HG03439 (cell line): ENCODE measurements around the gene PERCC1.
"Not testable (repeated sequence)": the region's sequence is repeated elsewhere in the genome, so short reads cannot be mapped to it uniquely, and the experiment has no call there.

Experiments
- ATAC-seq: cut with Tn5 transposase; IDR thresholded peaks from one replicate; pipeline ENCODE4 v1.9.1; 2021; ENCODE audit warnings: mild to moderate bottlenecking, moderate library complexity; ENCODE audit not compliant: unreplicated experiment

Gene PERCC1

GRCh38 chr16:1433263-1433560 is 2.3 kb downstream of the PERCC1 start:
- ATAC-seq: no peak

DNA sequence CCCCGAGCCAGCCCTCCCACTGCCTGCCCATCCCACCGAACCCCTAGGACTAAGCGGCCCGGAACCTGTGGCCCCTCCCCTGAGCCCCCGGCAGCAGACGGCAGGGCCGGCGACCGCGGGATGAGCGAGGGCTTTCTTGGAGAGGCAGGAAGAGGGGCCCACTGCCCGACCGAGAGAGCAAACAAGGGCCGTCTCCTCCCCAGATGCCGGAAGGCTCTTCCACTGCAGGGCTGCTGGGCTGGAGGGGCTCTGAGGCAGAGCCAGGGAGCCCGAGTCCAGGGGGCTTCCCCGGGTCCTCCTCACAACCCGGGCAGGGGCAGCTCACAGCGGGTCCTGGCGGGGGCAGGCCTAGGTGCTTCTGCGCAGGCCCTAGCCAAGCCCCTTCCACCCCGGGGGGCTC is 2.9 kb downstream of the PERCC1 start:
- ATAC-seq: no peak

DNA sequence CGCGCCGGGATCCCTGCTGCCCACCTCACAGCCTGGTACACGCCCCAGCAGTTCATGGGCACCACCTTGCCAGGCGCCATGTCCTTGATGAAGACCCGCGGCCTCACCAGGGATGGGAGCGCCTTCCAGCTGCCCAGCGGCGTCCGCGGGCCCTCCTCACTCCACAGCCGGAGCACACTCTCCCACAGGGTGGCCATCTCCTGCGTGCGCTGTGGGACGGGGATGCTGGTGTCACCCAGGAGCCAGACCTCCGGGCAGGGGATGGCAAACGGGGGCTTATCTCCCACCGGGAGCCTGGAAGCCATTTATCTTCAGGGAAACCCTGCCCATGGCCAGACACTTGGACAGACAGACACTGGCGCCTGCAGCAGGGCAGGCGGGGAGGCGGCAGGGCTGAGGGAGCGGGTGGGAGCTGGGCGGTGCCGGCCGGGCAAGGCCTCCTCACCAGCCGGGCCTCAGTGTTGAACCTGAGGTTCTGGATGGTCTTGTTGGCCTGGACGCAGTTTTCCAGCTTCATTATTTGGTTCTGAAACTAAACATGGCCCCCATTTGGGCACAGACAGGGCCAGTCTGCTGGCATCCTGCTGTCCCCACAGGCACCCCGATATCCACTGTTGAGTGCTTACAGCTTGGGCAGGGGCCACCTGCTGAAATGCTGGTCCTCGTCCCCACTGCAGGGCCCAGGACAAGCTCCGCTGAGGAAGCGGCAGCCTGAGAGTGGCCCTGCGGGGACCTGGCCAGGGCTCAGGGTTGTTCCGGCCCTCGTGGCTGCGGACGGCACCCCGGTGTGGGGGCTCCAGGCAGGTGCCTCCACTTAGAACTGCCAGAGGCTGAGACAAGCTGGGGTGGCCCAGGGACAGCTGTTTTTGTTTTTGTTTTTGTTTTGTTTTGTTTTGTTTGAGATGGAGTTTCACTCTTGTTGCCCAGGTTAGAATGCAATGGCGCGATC is 4.0 kb downstream of the PERCC1 start:
- ATAC-seq: no peak

GRCh38 chr16:1435921-1436697 is 5.2 kb downstream of the PERCC1 start:
- ATAC-seq: no peak

GRCh38 chr16:1436731-1437355 is 6.0 kb downstream of the PERCC1 start:
- ATAC-seq: no peak

GRCh38 chr16:1437606-1438005 is 6.7 kb downstream of the PERCC1 start:
- ATAC-seq: no peak

DNA sequence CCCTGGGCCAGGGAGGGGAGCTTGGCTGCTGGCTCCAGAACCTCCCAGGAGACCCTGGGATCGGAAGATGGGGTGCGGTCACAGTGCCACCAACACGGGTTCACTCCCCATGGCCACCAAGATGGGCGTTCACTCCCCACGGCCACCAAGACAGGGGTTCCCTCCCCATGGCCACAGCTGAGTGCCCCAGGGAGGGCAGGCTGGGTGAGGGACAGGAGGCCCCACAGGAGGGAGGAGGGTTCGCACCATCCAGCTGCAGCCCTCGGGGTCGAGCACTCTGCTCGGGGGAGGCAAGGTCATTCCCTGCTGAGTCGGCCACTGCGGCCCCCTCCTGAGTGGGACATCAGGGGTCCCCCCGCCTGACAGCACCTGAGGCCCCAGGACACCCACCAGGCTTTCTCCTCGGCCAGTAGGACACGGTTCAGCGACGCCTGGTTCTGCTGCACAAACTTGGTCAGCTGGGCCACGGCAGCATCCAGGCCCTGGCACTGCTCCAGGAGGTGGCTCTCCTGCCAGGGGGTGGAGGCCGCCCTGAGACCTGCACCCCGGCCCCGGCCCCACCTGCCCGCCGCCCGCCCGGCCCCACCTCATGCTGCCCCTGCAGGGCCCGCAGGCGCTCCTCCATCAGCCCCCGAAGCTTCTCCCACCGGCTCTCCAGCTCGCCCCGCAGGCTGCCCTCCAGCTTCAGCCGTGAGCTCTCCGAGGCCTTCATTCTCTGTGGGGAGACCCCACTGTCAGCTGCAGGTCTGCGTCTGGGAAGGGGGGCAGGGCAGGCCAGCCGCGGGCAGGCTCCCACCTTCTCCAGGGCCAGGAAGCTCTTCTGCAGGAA is 7.6 kb downstream of the PERCC1 start:
- ATAC-seq: no peak

GRCh38 chr16:1439058-1439698 is 8.3 kb downstream of the PERCC1 start:
- no peak for ATAC-seq

DNA sequence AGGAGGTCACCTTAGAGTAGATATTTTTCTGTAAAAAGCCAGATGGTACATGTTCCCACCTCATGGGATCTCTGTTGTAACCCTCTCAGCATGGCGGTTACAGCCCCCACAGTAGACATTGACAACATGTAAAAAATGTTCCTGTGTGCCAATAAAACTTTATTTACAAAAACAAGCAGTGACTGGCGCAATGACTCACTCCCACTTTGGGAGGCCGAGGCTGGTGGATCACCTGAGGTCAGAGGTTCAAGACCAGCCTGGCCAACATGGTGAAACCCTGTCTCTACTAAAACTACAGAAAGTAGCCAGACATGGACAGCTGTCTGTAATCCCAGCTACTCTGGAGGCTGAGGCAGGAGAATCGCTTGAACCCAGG is 8.8 kb downstream of the PERCC1 start:
- not testable (repeated sequence) for ATAC-seq

GRCh38 chr16:1441391-1441829 is 10.5 kb downstream of the PERCC1 start:
- no peak for ATAC-seq

DNA sequence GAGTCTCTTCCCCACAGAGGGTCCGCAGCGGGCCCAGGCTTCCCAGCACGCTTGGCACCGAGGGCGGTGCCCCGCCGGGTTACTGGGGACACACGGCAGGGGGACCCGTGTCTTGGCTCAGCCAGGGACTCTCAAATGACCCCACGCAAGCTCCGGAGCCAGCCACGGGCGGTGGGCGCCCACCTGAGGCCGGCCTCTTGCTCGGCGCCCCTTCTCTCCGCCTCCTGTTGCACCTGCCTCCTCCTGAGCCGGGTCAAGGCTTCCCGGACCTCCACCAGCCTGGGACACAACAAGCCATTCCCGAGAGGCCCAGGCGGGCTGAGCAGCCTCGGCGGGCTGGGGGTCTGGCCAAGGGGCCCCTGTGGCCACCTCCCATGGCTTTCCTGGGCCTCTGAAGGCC is 11.8 kb downstream of the PERCC1 start:
- ATAC-seq: no peak

DNA sequence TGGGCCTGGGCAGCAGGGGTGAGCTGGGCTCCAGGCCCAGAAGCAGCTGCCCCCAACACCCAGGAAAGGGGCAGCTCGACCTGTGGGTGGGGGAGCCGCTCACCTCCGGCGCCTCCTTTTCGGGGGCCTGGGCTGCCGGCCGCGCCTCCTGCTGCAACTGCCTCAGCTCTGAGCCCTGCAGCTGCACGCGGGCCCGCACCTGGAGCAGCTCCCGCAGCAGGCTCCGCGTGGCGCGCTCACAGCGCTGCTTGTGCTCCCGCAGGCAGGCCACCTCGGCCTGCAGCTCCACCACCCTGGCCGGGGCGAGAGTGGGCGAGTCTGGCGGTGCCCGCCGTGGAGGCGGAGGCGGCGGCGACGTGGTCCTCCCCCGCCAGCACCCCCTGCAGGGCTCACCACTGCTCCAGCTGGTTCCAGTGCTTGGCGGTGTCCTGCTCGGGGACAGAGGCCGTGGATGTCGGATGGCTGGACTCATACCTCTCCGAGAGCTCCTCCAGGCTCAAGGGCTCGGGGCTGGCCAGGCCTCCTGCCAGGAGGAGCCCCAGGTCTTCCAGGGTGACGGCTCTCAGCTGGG is 12.6 kb downstream of the PERCC1 start:
- ATAC-seq: no peak

DNA sequence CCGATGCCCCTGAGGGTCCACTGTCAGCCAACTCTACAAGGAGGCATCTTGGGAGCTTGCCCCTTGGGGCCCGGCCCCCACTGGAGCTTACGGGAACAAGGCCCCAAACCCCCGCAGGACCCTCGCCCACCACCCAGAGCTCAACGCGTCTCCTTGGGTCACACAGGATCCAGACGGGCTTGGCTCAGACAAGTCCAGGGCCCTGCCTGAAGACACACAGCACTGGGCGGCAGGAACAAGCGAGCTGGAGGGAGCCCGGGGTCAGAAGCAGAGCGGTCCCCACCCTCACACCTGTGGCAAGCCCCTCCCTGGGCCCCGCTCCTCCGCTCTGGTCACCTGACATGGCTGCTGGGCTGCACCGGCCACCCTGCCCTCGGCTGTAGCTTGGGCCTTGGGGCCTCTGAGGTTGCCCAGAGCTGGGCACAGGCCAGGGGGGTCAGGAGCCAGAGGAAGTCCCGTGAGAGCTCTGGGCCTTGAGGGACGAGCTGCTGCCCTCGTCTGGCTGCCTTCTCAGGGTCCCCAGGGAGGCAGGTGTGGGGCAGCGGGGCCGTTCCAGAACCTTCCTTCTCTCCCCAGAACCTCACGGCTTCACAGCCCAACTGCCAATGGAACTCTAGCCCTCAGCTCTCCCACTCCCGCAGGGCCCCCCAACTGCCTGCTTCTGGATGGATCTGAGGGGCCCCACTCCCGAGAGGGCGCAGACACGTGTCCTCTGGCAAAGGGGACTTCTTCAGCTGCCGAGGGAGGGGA is 13.3 kb downstream of the PERCC1 start, which contains the start of gene CCDC154:
TSS of gene CCDC154 (minus strand) at position 577 of the 750 bp plus-strand sequence. CDS start at position 343, 234 bp downstream.
- ATAC-seq: no peak

GRCh38 chr16:1444730-1445517 is 14.0 kb downstream of the PERCC1 start:
- no peak for ATAC-seq

GRCh38 chr16:1445518-1446203 is 14.8 kb downstream of the PERCC1 start:
- ATAC-seq: no peak

DNA sequence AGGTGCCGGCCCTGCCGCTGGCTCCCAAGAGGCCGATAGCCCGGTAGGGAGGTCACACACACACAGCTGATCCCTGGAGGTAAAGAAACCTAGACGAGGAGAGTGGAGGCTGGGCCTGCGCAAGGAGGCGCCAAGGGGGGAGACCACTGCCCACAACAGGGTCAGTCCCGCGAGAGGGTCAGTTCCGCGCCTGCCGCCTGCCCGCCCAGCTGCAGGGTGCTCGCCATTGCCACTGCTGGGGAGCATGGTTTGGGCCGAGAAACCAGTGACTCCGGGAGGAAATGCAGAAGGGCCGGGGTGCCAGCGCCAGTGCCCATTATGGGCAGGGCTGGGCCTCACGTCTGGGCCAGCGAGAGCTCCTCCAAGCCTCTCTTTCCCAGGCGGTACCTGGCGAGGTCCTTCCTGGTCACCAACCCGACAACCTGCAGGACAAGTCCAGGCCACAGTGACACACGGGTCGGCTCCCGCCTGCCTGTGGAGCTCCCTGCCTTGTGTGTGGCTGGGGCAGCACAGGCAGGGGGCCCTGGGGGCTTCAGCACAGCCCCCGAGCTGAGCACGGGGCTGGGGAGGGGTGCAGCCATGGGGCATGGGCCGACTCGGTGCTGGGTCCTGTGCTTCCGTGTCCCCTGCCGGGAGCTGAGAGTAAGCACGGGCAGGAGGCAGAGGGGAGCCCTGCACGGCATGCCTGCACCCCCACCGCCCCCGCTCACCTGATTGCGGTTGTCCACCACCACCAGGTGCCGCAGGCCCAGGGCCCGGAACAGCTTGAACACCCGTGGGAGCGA is 15.6 kb downstream of the PERCC1 start:
- ATAC-seq: no peak

DNA sequence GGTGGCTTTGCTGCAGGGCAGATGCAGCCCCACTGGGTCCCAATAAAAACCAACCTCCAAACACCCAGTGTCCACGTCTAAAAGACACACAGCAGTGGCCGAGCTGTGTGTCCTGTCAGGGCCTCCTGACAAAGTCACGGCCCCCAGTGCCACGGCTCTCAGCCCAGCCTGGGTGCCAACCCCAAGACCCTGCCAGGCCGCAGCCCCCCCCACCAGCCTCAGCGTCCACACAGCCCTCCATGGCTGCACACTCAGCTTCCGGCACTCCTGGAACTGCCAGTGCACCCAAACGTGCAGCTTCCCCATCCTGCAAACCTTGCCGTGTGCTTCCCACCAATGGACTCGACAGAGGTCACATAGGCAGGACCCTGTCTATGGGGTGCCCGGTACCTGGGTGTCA is 17.1 kb downstream of the PERCC1 start:
- ATAC-seq: no peak
